22Rv1 (cell line): ENCODE data around the gene ZNF513.

Experiments
- H3K27ac ChIP-seq: fragments of 450-650 bp; 2 replicates; pipeline ENCODE4 v1.5.1; 2017
- CTCF ChIP-seq: fragments of 450-650 bp; IDR thresholded peaks from 2 replicates; pipeline ENCODE4 v1.5.1; 2017; ENCODE audit warnings: mild to moderate bottlenecking
- ZFX ChIP-seq: fragments of 450-650 bp; IDR thresholded peaks from 2 replicates; pipeline ENCODE4 v1.6.1; 2017; ENCODE audit warnings: antibody characterized with exemption, borderline replicate concordance

Gene ZNF513

GRCh38 chr2:27379383-27379835, 1.1 kb downstream of the ZNF513 start:
- no peak for TF ChIP-seq ZFX
- no peak for TF ChIP-seq CTCF
- peak overlapping the region; percentile 92 for H3K27ac ChIP-seq

GRCh38 chr2:27378809-27379290, 1.7 kb downstream of the ZNF513 start:
- TF ChIP-seq CTCF (no peak), ZFX (no peak)
- H3K27ac ChIP-seq: peak overlapping the region; percentile 92

GRCh38 chr2:27378096-27378808, 2.3 kb downstream of the ZNF513 start:
- no peak for TF ChIP-seq ZFX
- TF ChIP-seq CTCF: peak; percentile 42
- peak overlapping the region; percentile 92 for H3K27ac ChIP-seq

- H3K27ac ChIP-seq: peak overlapping the region; percentile 92
- TF ChIP-seq CTCF (no peak), ZFX (no peak)
These were observed 2.9 kb downstream of the ZNF513 start for GRCh38 chr2:27377618-27378095.

GRCh38 chr2:27376866-27377617, 3.5 kb downstream of the ZNF513 start:
- TF ChIP-seq ZFX: no peak
- TF ChIP-seq CTCF: no peak
- H3K27ac ChIP-seq: peak overlapping the region; percentile 92

GRCh38 chr2:27376151-27376865, 4.2 kb downstream of the ZNF513 start:
- no peak for TF ChIP-seq ZFX
- no peak for TF ChIP-seq CTCF
- peak overlapping the region; percentile 92 for H3K27ac ChIP-seq
